CD4-positive, alpha-beta T cell (primary cell): ENCODE data around the gene ATXN1. TPM values are rescaled to one million over a fixed set of nuclear protein-coding genes. Genes with fewer than 3 reads are reported as not detected.
A peak's percentile ranks its signal among the peaks of the same experiment; 100 is the strongest.

Experiments
- ATAC-seq: fragments of 200-7000 bp; cut with Tn5 transposase; one replicate; pipeline ENCODE4 v1.10.0; 2022; ENCODE audit warnings: mild to moderate bottlenecking; ENCODE audit not compliant: poor library complexity
- CTCF ChIA-PET: fragments of 350-600 bp; sonication (Branson Sonifier 250); formaldehyde crosslinking; loops from one replicate; lab custom pipeline; 2021; ENCODE audit warnings: antibody characterized with exemption, inconsistent platforms; lab: Charles Lee
- POLR2A ChIA-PET: fragments of 350-600 bp; sonication (Branson Sonifier 250); formaldehyde crosslinking; loops from one replicate; lab custom pipeline; 2021; ENCODE audit warnings: antibody characterized with exemption, inconsistent platforms; lab: Charles Lee
- DNase-seq, 14 experiments: peaks; one replicate each; pipeline ENCODE4 v3.0.0-alpha.2; 2013 to 2020; ENCODE audit warnings: mixed read lengths in 2 of 14
- H3K27ac ChIP-seq, 2 donors: one replicate each; pipeline versions ENCODE4 v1.5.1 to v1.7.0; 2013; ENCODE audit warnings: low read length in 2 of 2, low read depth in 1 of 2, mild to moderate bottlenecking in 1 of 2
- H3K27me3 ChIP-seq, 2 experiments: 1 replicate in 1 of 2; 2 replicates in 1 of 2; pipeline versions ENCODE4 v1.6.1 to v1.7.0; 2013; ENCODE audit warnings: low read length in 2 of 2, control low read depth in 1 of 2, mild to moderate bottlenecking in 1 of 2, moderate library complexity in 1 of 2; ENCODE audit not compliant: insufficient read depth in 2 of 2, control insufficient read depth in 1 of 2
- H3K36me3 ChIP-seq: one replicate; pipeline ENCODE4 v1.6.1; 2013; ENCODE audit warnings: low read length, control low read depth; ENCODE audit not compliant: insufficient read depth
- H3K4me1 ChIP-seq: one replicate; pipeline ENCODE4 v1.6.1; 2013; ENCODE audit warnings: low read length, control low read depth; ENCODE audit not compliant: insufficient read depth
- H3K4me3 ChIP-seq: one replicate; pipeline ENCODE4 v1.5.1; 2013; ENCODE audit warnings: mild to moderate bottlenecking, low read length, moderate library complexity
- H3K9me3 ChIP-seq, 2 experiments: 1 replicate in 1 of 2; 2 replicates in 1 of 2; pipeline versions ENCODE4 v1.6.1 to v1.7.0; 2013; ENCODE audit warnings: low read length in 2 of 2, mild to moderate bottlenecking in 2 of 2, control low read depth in 1 of 2, moderate library complexity in 1 of 2; ENCODE audit not compliant: control insufficient read depth in 1 of 2, insufficient read depth in 1 of 2
- H3K27ac Mint-ChIP-seq: one replicate; pipeline ENCODE4 v1.8.0; 2020; ENCODE audit warnings: mixed read lengths
- H3K27me3 Mint-ChIP-seq: one replicate; pipeline ENCODE4 v1.8.0; 2021; ENCODE audit warnings: mixed read lengths
- H3K36me3 Mint-ChIP-seq: one replicate; pipeline ENCODE4 v1.8.0; 2021; ENCODE audit warnings: low read depth, mixed read lengths
- H3K4me1 Mint-ChIP-seq: one replicate; pipeline ENCODE4 v1.8.0; 2021; ENCODE audit warnings: low read depth, mixed read lengths
- H3K4me3 Mint-ChIP-seq: one replicate; pipeline ENCODE4 v1.8.0; 2020; ENCODE audit warnings: mild to moderate bottlenecking, mixed read lengths
- H3K9me3 Mint-ChIP-seq: one replicate; pipeline ENCODE4 v1.8.0; 2020; ENCODE audit warnings: mixed read lengths
- intact Hi-C, 2 experiments: fragments of 100-400 bp; cut with DNase I in 1 of 2; cut with micrococcal nuclease in 1 of 2; formaldehyde crosslinking; loops; one replicate each; pipeline versions ENCODE4 v1.15.1 to v1.9.0; 2023 to 2025; cut with DNase I, micrococcal nuclease
- total RNA-seq, 174 experiments: library from RNA in 2 of 174; stranded (reverse) in 2 of 174; gene quantifications; one replicate each; pipeline ENCODE4 v1.2.3 and lab custom pipeline; 2021 to 2026
- TF ChIP-seq, protein P1 (sequence below): fragments of 200-600 bp; IDR thresholded peaks from one replicate; pipeline ENCODE4 v1.8.0; 2022; ENCODE audit warnings: antibody characterized with exemption, mild to moderate bottlenecking

ATXN1 gene
- total RNA-seq, 2 experiments from 2014 or later = 74.2 to 76.7 TPM

DNA sequence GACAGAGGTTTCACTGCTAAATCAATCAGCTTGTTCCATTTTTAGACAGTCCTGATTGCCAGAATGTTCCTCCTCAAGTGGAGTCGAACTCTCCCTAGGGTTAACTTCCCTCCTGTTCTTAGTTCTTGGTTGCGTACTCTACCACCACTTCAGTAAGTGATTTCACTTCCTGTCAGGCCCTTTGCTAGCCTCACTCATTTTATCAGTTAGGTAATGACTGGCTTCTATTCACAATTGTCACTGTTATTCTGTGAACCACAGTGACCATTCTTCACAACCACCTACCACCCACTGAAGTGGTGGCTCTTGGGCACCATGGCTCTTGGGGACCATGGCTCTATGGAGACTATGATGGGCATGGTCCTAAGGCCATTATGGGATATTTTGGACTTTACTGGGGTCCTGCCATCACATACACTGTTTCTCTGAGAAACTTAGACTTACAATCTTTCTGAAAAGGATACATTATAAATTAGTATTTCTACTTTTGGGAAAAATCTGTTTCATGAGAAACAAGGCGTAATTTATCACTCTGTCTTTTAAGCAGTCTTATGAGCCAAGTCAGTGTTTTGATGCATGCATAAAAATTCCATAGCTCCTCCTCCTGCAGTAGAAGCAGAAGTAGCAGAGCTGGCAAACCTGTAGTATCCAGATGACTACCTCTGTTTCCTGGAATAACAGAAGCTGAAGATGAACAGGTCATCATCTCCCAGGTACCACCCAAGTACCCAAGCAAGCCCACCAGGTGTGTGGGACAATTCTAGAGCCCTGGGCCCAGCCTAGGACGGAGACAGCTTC is 66.3 kb downstream of the ATXN1 start:
- Histone ChIP-seq H3K27me3 (no peaks in the 10 kb centered on the region), H3K9me3 (no peaks in the 10 kb centered on the region), H3K36me3 (no peaks in the 10 kb centered on the region), H3K27ac (no peak overlapping the region), H3K4me1 (peaks cover 49% of the 10 kb centered on the region), H3K4me3 (no peak overlapping the region)
- ChIA-PET POLR2A (interaction anchor here (1.7 kb wide), 1 partner anchor 17 kb away, joined by 5 read pairs; no protein-coding TSS in a partner anchor), CTCF (interaction anchor here (1.0 to 1.2 kb wide), 2 partner anchors 17 to 68 kb away, joined by 3 to 4 read pairs; no protein-coding TSS in a partner anchor)
- Mint-ChIP-seq H3K9me3 (no peaks in the 10 kb centered on the region), H3K4me1 (peaks cover 75% of the 10 kb centered on the region), H3K27ac (peak overlapping the region; percentile 17), H3K4me3 (no peak overlapping the region), H3K36me3 (no peaks in the 10 kb centered on the region), H3K27me3 (no peaks in the 10 kb centered on the region)
- ATAC-seq (no peak), DNase-seq (peak in 2 of 14 experiments; percentile 42 to 73)
- TF ChIP-seq, protein P1, sequence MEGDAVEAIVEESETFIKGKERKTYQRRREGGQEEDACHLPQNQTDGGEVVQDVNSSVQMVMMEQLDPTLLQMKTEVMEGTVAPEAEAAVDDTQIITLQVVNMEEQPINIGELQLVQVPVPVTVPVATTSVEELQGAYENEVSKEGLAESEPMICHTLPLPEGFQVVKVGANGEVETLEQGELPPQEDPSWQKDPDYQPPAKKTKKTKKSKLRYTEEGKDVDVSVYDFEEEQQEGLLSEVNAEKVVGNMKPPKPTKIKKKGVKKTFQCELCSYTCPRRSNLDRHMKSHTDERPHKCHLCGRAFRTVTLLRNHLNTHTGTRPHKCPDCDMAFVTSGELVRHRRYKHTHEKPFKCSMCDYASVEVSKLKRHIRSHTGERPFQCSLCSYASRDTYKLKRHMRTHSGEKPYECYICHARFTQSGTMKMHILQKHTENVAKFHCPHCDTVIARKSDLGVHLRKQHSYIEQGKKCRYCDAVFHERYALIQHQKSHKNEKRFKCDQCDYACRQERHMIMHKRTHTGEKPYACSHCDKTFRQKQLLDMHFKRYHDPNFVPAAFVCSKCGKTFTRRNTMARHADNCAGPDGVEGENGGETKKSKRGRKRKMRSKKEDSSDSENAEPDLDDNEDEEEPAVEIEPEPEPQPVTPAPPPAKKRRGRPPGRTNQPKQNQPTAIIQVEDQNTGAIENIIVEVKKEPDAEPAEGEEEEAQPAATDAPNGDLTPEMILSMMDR = no peak
- intact Hi-C loops = loop anchor here (5.0 kb wide), 2 partner anchors 38 to 43 kb away; no protein-coding TSS in a partner anchor

DNA sequence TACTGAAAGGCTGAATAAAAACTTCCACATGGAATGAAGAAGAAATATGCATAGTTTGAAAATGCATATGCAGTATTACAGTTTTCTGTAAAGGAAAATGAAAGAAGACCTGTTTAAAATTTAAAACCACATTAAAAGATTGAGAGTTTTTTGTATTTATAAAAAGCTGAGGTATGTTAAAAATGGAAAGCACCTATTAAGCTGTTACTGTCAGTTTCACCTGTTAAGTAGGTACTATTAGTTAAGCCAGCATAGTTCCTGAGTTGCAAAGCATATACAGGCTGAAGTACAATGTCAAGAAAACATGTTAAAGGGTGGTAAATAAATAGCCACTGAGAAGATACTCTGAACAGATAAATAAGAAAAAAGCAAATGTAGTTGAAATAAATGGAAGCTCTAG is 69.9 kb downstream of the ATXN1 start:
- ATAC-seq (peak; percentile 64), DNase-seq (peak in 3 of 14 experiments; percentile 51 to 53 (median 53))
- Histone ChIP-seq H3K36me3 (no peaks in the 10 kb centered on the region), H3K9me3 (no peaks in the 10 kb centered on the region), H3K27me3 (no peaks in the 10 kb centered on the region), H3K27ac (peak overlapping the region in 1 of 2 donors; percentile 11), H3K4me1 (peaks cover 38% of the 10 kb centered on the region), H3K4me3 (no peak overlapping the region)
- Mint-ChIP-seq H3K27me3 (no peaks in the 10 kb centered on the region), H3K27ac (peak overlapping the region; percentile 64), H3K4me1 (peaks cover 70% of the 10 kb centered on the region), H3K36me3 (no peaks in the 10 kb centered on the region), H3K4me3 (peak overlapping the region; percentile 4), H3K9me3 (no peaks in the 10 kb centered on the region)
- TF ChIP-seq, protein P1 = no peak
- intact Hi-C loops = no loop called here
- ChIA-PET CTCF (interaction anchor here (0.5 to 1.5 kb wide), 3 partner anchors 72 to 1512 kb away, joined by 3 to 7 read pairs (median 4); no protein-coding TSS in a partner anchor), POLR2A (interaction anchor here (1.0 to 2.4 kb wide), 3 partner anchors 9 to 70 kb away, joined by 4 to 14 read pairs (median 10); partner anchors contain the start of gene ATXN1)

DNA sequence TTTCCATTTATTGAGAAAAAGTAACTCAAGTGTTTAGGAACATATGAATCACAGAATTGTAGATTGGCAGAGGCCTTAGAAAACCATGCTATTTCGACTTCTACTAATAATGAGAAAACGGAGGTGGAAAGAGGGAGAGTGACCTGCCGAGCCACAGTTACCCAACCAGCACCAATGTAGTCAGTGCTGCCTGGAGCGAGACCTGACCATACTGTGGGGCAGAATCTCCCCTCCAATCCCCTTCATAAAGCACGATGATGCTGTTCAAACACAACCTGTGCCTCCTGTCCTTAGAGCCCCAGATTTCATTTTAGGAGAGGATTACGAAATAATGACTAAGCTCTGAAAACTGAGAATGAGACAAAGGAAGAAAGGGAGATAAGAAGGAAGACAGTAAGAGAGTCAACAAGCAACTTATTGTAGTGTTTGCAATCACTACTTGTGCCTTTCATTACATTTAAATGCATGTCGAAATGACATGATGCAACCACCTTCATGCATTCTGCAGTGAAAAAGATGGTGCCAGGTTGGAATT is 70.6 kb downstream of the ATXN1 start:
- Histone ChIP-seq H3K9me3 (no peaks in the 10 kb centered on the region), H3K4me3 (no peak overlapping the region), H3K4me1 (peaks cover 37% of the 10 kb centered on the region), H3K27me3 (no peaks in the 10 kb centered on the region), H3K36me3 (no peaks in the 10 kb centered on the region), H3K27ac (peak overlapping the region in 1 of 2 donors; percentile 7)
- intact Hi-C loops = no loop called here
- POLR2A ChIA-PET = interaction anchor here (1.0 to 2.4 kb wide), 3 partner anchors 10 to 71 kb away, joined by 4 to 14 read pairs (median 10); partner anchors contain the start of gene ATXN1
- ATAC-seq (no peak), DNase-seq (no peak)
- Mint-ChIP-seq H3K4me1 (peaks cover 72% of the 10 kb centered on the region), H3K27ac (peak overlapping the region; percentile 64), H3K36me3 (no peaks in the 10 kb centered on the region), H3K27me3 (no peaks in the 10 kb centered on the region), H3K9me3 (no peaks in the 10 kb centered on the region), H3K4me3 (peak overlapping the region; percentile 37)
- TF ChIP-seq, protein P1 = no peak
- CTCF ChIA-PET = interaction anchor here (0.5 to 1.5 kb wide), 3 partner anchors 72 to 1512 kb away, joined by 3 to 7 read pairs (median 4); no protein-coding TSS in a partner anchor
